Heart right ventricle (tissue), 16 donors: ENCODE measurements around the gene LEUTX. TPM values are rescaled to one million over a fixed set of nuclear protein-coding genes. Genes with fewer than 3 reads are reported as not detected.
A peak's percentile ranks its signal among the peaks of the same experiment; 100 is the strongest.

Experiments used
- ATAC-seq, 8 donors: fragments of 200-7000 bp; cut with Tn5 transposase; one replicate each; pipeline ENCODE4 v1.9.1; 2020; ENCODE audit warnings: mild to moderate bottlenecking in 8 of 8, moderate library complexity in 8 of 8, moderate number of reproducible peaks in 1 of 8
- DNase-seq, 2 donors: peaks; one replicate each; pipeline ENCODE4 v3.0.0-alpha.2; 2020
- H3K27ac ChIP-seq, 10 donors: fragments of 200-600 bp; sonication (generic) in 2 of 10; one replicate each; pipeline versions ENCODE4 v1.5.0 to v1.8.0; 2020 to 2022; ENCODE audit warnings: mild to moderate bottlenecking in 3 of 10
- H3K27me3 ChIP-seq, 7 donors: fragments of 200-600 bp; one replicate each; pipeline ENCODE4 v1.8.0; 2021 to 2022; ENCODE audit warnings: mild to moderate bottlenecking in 2 of 7
- H3K36me3 ChIP-seq, 9 donors: fragments of 200-600 bp; sonication (generic) in 1 of 9; one replicate each; pipeline versions ENCODE4 v1.5.0 to v1.8.0; 2020 to 2022; ENCODE audit warnings: mild to moderate bottlenecking in 2 of 9
- H3K4me1 ChIP-seq, 9 donors: fragments of 200-600 bp; sonication (generic) in 1 of 9; one replicate each; pipeline versions ENCODE4 v1.5.0 to v1.8.0; 2020 to 2022; ENCODE audit warnings: mild to moderate bottlenecking in 4 of 9
- H3K4me3 ChIP-seq, 10 donors: fragments of 200-600 bp; sonication (generic) in 2 of 10; one replicate each; pipeline versions ENCODE4 v1.5.0 to v1.8.0; 2020 to 2022; ENCODE audit warnings: mild to moderate bottlenecking in 7 of 10, moderate library complexity in 2 of 10
- H3K9me3 ChIP-seq, 11 donors: fragments of 200-600 bp in 10 of 11; sonication (generic) in 2 of 11; one replicate each; pipeline versions ENCODE4 v1.5.0 to v1.8.0; 2013 to 2022; ENCODE audit warnings: mild to moderate bottlenecking in 2 of 11, control low read depth in 1 of 11, moderate library complexity in 1 of 11
- WGBS, 2 donors: extraction: QIAGEN DNeasy Blood & Tissue Kit; methylation state at CpG; one replicate each; pipeline ENCODE4 v1.1.7; 2013; ENCODE audit warnings: inconsistent platforms in 1 of 2; 5-methylcytosine and 5-hydroxymethylcytosine counted together
- intact Hi-C, 10 donors: fragments of 100-400 bp; cut with DNase I; formaldehyde crosslinking; loops; one replicate each; pipeline versions ENCODE4 v1.11.1 to v1.14.2; 2022
- polyA plus RNA-seq, 2 donors: library from polyadenylated mRNA; stranded (reverse); fragments of 200-250 nt; gene quantifications; one replicate each; pipeline ENCODE4 v1.2.3, GENCODE V29; 2013
- total RNA-seq, 10 donors: library from RNA; stranded (reverse); fragmentation: NEBNext Ultra II Directional in 3 of 10; extraction: Animal tissue kit (Norgen Biotek cat#: 25700) in 3 of 10; gene quantifications; one replicate each; pipeline versions ENCODE4 v1.2.1 to v1.2.4, GENCODE V29; 2021 to 2023
- TF ChIP-seq, protein P1 (sequence below), 9 donors: fragments of 200-600 bp; sonication (generic) in 2 of 9; IDR thresholded peaks; one replicate each; pipeline versions ENCODE4 v1.5.0 to v1.8.0; 2021 to 2022; ENCODE audit warnings: antibody characterized with exemption in 9 of 9, mild to moderate bottlenecking in 5 of 9, moderate library complexity in 1 of 9
- donor health status: Arrhythmogenic right ventricular cardiomyopathy.
- donor health status: ischemic (EF 13 %, LVEDD 7.1; RV severe dilation, severe dysfunction).
- donor health status: healthy with polysubstance abuse.
- donor health status: DM: no; HTN: yes; CAD: no.
- donor health status: DM: no; HTN: no; CAD: no.
- donor health status: ischemic (EF 25% LVEDD 6.9; RV normal size, moderate dysfunction).
- donor health status: ischemic (EF 25% LVEDD 5.7; RV mildly dilated, moderate dysfunction).
- donor health status: healthy.
- donor health status: DM: yes; HTN: yes; CAD: no.
- donor health status: Ischemic cardiomyopathy.
- donor health status: ischemic (EF 35%, LVEDD 5.7; RV mildly dilated, moderate dysfunction).
- donor health status: nonischemic (EF 11% LVEDD 7.7; RV severe dilation, severe dysfunction).
- donor health status: DM: yes; HTN: yes; CAD: no.
- donor health status: PGD.
- donor health status: ischemic (EF 29% LVEDD 5.4; RV normal size, mild dysfunction).
- donor health status: nonischemic (EF 23%, LVEDD 6.1; RV moderate dilation, normal function).

Gene LEUTX
- total and polyA plus RNA-seq, 12 donors: not detected

- ATAC-seq: no peak
- Histone ChIP-seq H3K9me3 (no peaks in the 10 kb centered on the region), H3K36me3 (peaks cover 3 to 66% (median 48%) of the 10 kb centered on the region in 9 donors), H3K27me3 (no peaks in the 10 kb centered on the region), H3K27ac (peak overlapping the region in 1 of 10 donors; percentile 31), H3K4me3 (no peak overlapping the region), H3K4me1 (peaks cover 0 to 38% (median 27%) of the 10 kb centered on the region in 9 donors)
- TF ChIP-seq, protein P1, sequence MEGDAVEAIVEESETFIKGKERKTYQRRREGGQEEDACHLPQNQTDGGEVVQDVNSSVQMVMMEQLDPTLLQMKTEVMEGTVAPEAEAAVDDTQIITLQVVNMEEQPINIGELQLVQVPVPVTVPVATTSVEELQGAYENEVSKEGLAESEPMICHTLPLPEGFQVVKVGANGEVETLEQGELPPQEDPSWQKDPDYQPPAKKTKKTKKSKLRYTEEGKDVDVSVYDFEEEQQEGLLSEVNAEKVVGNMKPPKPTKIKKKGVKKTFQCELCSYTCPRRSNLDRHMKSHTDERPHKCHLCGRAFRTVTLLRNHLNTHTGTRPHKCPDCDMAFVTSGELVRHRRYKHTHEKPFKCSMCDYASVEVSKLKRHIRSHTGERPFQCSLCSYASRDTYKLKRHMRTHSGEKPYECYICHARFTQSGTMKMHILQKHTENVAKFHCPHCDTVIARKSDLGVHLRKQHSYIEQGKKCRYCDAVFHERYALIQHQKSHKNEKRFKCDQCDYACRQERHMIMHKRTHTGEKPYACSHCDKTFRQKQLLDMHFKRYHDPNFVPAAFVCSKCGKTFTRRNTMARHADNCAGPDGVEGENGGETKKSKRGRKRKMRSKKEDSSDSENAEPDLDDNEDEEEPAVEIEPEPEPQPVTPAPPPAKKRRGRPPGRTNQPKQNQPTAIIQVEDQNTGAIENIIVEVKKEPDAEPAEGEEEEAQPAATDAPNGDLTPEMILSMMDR (IDR thresholded peaks at IDR 0.05): no peak
- 73 to 80% methylated on average over 5 of the region's 5 CpGs for WGBS, 2 donors
- DNase-seq: no peak
- intact Hi-C loops: no loop called here
Measured at GRCh38 chr19:39828654-39829032, 50.0 kb downstream of the LEUTX start.

DNA sequence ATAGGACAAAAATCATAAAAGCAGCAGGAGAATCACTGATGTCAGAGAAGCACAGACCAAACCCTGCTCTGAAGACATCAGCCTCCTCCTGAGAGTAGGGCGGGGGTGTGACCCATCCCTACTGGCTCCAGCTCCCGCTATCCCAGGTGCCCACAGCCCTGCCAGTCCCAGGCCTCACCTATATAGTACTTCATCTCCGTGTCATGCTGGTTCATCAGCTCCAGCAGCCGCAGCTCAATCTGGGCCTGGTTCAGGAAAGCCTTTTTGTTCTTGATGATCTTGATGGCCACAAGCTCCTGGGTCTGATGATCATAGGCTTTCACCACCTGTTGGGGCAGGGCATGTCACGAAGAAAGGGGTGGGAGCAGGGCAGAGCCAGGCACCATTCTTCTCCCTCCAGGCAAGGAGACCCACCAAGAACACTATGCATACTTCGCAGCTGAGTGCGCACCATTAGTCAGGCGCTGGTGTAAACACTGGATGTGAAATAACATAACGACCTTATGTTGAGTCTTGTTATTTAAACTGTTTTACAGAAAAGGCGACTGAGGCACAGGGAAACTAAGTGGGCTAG, 51.1 kb downstream of the LEUTX start:
- intact Hi-C loops: loop anchor here in 1 of 10 donors (10.0 kb wide), 1 partner anchor 295 kb away; the partner anchor contains the start of gene EID2B
- H3K27ac ChIP-seq: no peak overlapping the region
- DNase-seq (no peak), ATAC-seq (no peak)
- peaks cover 3 to 72% (median 48%) of the 10 kb centered on the region in 9 donors for H3K36me3 ChIP-seq
- 93 to 94% methylated on average over 10 of the region's 10 CpGs for WGBS, 2 donors
- peaks cover 0 to 38% (median 27%) of the 10 kb centered on the region in 9 donors for H3K4me1 ChIP-seq
- TF ChIP-seq, protein P1 (IDR thresholded peaks at IDR 0.05): no peak
- no peak overlapping the region for H3K4me3 ChIP-seq
- no peaks in the 10 kb centered on the region for H3K9me3 ChIP-seq
- H3K27me3 ChIP-seq: no peaks in the 10 kb centered on the region

DNA sequence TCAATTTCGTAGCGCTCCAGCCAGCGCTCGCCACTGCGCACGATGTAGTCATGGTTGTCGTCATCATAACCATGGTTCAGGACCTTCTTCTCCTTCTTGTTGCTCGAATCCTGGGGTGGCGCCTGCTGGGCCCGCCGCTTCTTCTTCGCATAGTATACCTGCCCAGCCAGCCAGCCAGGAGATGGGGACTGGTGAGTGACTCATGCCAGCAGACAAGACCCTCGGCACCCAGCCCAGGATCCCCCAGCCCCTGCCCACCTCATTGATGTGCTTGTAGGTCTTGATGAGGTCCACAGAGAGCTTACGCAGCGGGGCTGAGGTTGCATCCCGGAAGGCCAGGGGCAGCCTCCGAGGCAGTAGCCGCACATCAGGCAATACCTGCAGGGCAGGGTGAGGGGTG, 51.8 kb downstream of the LEUTX start:
- no peaks in the 10 kb centered on the region for H3K27me3 ChIP-seq
- peaks cover 3 to 75% (median 50%) of the 10 kb centered on the region in 9 donors for H3K36me3 ChIP-seq
- ATAC-seq (no peak), DNase-seq (no peak)
- H3K4me3 ChIP-seq: no peak overlapping the region
- TF ChIP-seq, protein P1 (IDR thresholded peaks at IDR 0.05): no peak
- no peaks in the 10 kb centered on the region for H3K9me3 ChIP-seq
- H3K27ac ChIP-seq: no peak overlapping the region
- intact Hi-C loops: loop anchor here in 1 of 10 donors (10.0 kb wide), 1 partner anchor 296 kb away; the partner anchor contains the start of gene EID2B
- WGBS, 2 donors: 95 to 96% methylated on average over 17 to 18 of the region's 18 CpGs
- peaks cover 0 to 33% (median 23%) of the 10 kb centered on the region in 9 donors for H3K4me1 ChIP-seq

GRCh38 chr19:39830847-39831246, 52.2 kb downstream of the LEUTX start:
- Histone ChIP-seq H3K9me3 (no peaks in the 10 kb centered on the region), H3K27ac (no peak overlapping the region)
- intact Hi-C loops: loop anchor here in 1 of 10 donors (10.0 kb wide), 1 partner anchor 296 kb away; the partner anchor contains the start of gene EID2B

More at GRCh38 chr19:39830847-39831246, 52.2 kb downstream of the LEUTX start:
- ATAC-seq (no peak), DNase-seq (no peak)
- no peaks in the 10 kb centered on the region for H3K27me3 ChIP-seq
- peaks cover 0 to 33% (median 23%) of the 10 kb centered on the region in 9 donors for H3K4me1 ChIP-seq
- peaks cover under 1 to 75% (median 48%) of the 10 kb centered on the region in 9 donors for H3K36me3 ChIP-seq
- no peak overlapping the region for H3K4me3 ChIP-seq
- TF ChIP-seq, protein P1 (IDR thresholded peaks at IDR 0.05): no peak
